GM18873 (cell line): ENCODE data around the gene ACTR1A.
A peak's percentile ranks its signal among the peaks of the same experiment; 100 is the strongest.
"Not testable (repeated sequence)": the region's sequence is repeated elsewhere in the genome, so short reads cannot be mapped to it uniquely, and the experiment has no call there.

ENCODE experiments used
- ATAC-seq: cut with Tn5 transposase; IDR thresholded peaks from one replicate; pipeline ENCODE4 v1.9.1; 2021; ENCODE audit warnings: mild to moderate bottlenecking, moderate library complexity, moderate number of reproducible peaks; ENCODE audit not compliant: unreplicated experiment, low FRiP score

ACTR1A gene

GRCh38 chr10:102517553-102517952 lies 15.0 kb upstream of the ACTR1A start:
- no peak for ATAC-seq

- ATAC-seq = no peak
Measured at GRCh38 chr10:102515724-102516123, 13.2 kb upstream of the ACTR1A start.

GRCh38 chr10:102514487-102515311 lies 12.2 kb upstream of the ACTR1A start:
- no peak for ATAC-seq

- peak; percentile 43 for ATAC-seq
Measured at GRCh38 chr10:102511583-102512274, 9.2 kb upstream of the ACTR1A start.

GRCh38 chr10:102509387-102509786 lies 6.9 kb upstream of the ACTR1A start:
- ATAC-seq = no peak

GRCh38 chr10:102508506-102508905 lies 6.0 kb upstream of the ACTR1A start:
- no peak for ATAC-seq

- ATAC-seq = no peak
Measured at GRCh38 chr10:102507521-102507920, 5.0 kb upstream of the ACTR1A start.

- no peak for ATAC-seq
Measured at GRCh38 chr10:102505462-102506115, 3.1 kb upstream of the ACTR1A start.

GRCh38 chr10:102504976-102505300 lies 2.4 kb upstream of the ACTR1A start:
- ATAC-seq = no peak

- no peak for ATAC-seq
Measured at GRCh38 chr10:102504179-102504975, 1.9 kb upstream of the ACTR1A start.

GRCh38 chr10:102503264-102504178 lies 1.0 kb upstream of the ACTR1A start, which contains the start of gene SUFU:
SUFU (plus strand) TSS chr10:102503972; CDS start chr10:102504153, 181 bp downstream.
- peak; percentile 61 for ATAC-seq

- ATAC-seq = peak; percentile 79
Measured at GRCh38 chr10:102502029-102502336, 529 bp downstream of the ACTR1A start.

- no peak for ATAC-seq
Measured at GRCh38 chr10:102501201-102502028, 1.1 kb downstream of the ACTR1A start.

- not testable (repeated sequence) for ATAC-seq
Measured at GRCh38 chr10:102500686-102501085, 1.8 kb downstream of the ACTR1A start.

- ATAC-seq = no peak
Measured at GRCh38 chr10:102499356-102499755, 3.2 kb downstream of the ACTR1A start.

GRCh38 chr10:102497545-102497944 lies 5.0 kb downstream of the ACTR1A start:
- no peak for ATAC-seq

GRCh38 chr10:102493771-102494170 lies 8.7 kb downstream of the ACTR1A start:
- no peak for ATAC-seq

GRCh38 chr10:102492983-102493382 lies 9.5 kb downstream of the ACTR1A start:
- ATAC-seq = no peak
